ENCODE measurements around the gene STX10. TPM values are rescaled to one million over a fixed set of nuclear protein-coding genes. Genes with fewer than 3 reads are reported as not detected.
A peak's percentile ranks its signal among the peaks of the same experiment; 100 is the strongest.

Gene STX10
- total RNA-seq, 1 donor from 2014 or later, result 66.2 TPM

DNA sequence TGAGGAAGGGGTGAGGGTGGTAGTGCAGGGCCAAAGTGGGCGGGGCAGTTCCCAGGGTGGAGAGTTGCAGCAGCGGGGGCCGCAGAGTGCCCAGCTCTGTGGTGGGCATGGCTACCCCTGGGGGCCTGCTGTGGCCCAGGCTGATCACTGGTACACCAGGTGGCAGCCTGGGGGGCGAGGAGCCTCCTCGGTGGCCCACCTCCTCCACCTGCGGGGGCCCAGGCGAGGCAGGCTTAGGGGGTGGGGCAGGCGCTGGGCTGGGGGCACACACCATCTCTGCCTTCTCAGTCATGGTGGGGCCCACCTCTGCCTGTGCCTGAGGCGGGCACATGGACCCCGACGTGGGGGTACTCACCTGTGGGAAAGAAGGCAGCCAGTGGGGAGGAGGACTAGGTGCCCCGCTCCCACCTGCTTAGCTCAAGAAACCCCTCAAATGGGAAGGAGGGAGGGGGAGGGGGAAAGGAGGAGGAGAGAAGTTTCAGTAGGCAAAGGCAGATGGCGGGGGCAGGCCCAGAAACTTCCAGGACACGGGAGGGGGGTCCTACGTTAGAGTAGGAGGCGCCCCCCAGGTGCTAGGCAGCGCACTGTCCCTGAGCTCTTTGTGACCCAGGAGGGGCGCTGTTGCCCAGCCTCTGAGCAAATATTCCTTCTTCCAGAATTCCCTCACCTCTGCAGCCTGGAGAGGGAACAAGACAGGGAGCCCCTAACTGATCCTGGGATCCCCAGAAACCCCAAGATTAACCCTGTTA, 49.2 kb downstream of the STX10 start:
- Mint-ChIP-seq H3K4me3 (peak overlapping the region; percentile 61), H3K27me3 (peaks cover 16% of the 10 kb centered on the region), H3K36me3 (ENCODE audit: low read depth) (peaks cover 9% of the 10 kb centered on the region), H3K9me3 (no peaks in the 10 kb centered on the region), H3K27ac (no peak overlapping the region), H3K4me1 (peaks cover 45% of the 10 kb centered on the region)
- no peak for DNase-seq
- intact Hi-C loops (cut with micrococcal nuclease), result loop anchor here (1.0 to 5.0 kb wide), 2 partner anchors 31 to 51 kb away; partner anchors contain the start of genes IER2 and STX10

DNA sequence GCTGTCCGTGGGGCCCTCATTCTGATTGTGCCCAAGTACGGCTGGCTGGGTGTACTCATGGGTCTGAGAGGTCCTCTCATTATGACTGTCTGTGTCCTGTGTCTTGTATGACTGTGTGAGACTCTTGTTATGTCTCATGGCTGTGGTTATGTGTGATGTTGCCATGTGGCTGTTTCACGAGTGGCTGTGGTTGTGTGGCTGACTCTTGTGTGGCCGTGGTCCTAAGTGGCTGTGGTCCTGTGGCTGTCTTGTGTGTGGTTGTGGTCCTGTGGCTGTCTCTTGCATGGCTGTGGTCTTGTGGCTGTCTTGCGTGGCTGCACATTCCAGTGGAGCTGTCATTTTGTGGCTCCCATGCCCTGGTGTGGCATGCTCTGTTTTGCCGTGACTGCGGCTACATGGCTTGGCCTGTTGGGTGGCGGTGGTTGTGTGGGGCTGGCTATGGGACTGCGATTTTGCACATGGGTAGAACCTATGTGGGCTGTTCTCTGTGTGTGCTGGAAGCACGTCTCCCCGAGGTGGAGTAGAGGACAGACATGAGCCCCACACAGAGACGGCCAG, 50.1 kb downstream of the STX10 start:
- H3K27ac Mint-ChIP-seq, result peak overlapping the region; percentile 92
- peak overlapping the region; percentile 47 for H3K4me3 Mint-ChIP-seq
- peaks cover 8% of the 10 kb centered on the region for H3K36me3 Mint-ChIP-seq (ENCODE audit: low read depth)
- peaks cover 47% of the 10 kb centered on the region for H3K4me1 Mint-ChIP-seq
- no peaks in the 10 kb centered on the region for H3K9me3 Mint-ChIP-seq
- peaks cover 20% of the 10 kb centered on the region for H3K27me3 Mint-ChIP-seq
- intact Hi-C loops (cut with micrococcal nuclease), result loop anchor here (1.0 to 5.0 kb wide), 2 partner anchors 32 to 52 kb away; partner anchors contain the start of genes IER2 and STX10
- DNase-seq, result peak; percentile 92

DNA sequence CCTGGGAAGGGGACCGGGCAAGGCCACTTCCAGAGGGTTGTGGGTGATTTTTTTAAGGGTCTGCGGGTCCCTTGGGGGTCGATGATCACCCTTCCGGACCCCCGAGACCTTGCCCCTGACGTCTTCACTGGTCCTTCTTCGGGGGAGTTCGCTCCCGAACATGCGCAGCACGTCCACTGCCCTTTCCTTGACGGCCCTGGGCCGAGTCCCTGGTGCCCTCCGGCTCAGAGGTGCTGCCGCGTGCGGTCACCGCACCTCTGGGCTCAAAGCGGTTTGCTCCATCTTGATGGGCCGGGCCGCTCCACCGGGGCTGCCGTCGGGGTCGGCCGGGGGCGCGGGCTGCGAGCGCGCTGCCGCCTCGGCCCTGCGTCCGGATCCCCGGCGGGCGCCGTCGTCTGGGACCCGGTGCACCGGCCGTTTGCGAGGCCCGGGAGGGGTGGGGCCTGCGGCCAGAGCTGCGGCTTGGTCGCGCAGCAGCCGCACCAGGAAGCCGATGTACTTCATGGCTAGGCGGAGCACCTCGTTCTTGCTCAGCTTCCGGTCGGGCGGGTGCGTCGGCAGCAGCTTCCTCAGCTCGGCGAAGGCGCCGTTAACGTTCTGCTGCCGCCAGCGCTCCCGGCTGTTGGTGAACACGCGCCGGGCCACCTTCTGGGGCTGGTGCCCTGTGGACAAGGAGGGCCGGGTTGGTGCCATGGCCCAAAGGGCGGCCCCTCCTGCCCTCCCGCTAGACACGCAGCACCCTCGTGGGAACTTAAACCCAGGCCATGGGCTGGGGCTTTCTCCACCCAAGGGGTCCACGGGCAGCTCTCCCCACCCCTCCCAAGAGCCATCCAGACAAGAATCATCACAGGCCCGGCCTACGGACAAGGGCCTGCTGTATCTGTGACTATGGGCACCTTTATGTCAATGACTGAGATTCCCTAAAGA, 50.8 kb downstream of the STX10 start:
- H3K36me3 Mint-ChIP-seq (ENCODE audit: low read depth), result peaks cover 5% of the 10 kb centered on the region
- peaks cover 24% of the 10 kb centered on the region for H3K27me3 Mint-ChIP-seq
- H3K27ac Mint-ChIP-seq, result peak overlapping the region; percentile 92
- no peaks in the 10 kb centered on the region for H3K9me3 Mint-ChIP-seq
- intact Hi-C loops (cut with micrococcal nuclease), result loop anchor here (1.0 to 5.0 kb wide), 2 partner anchors 87 to 262 kb away; partner anchors contain the start of gene MAST1
- peak; percentile 94 for DNase-seq
- H3K4me1 Mint-ChIP-seq, result peaks cover 47% of the 10 kb centered on the region
- peak overlapping the region; percentile 80 for H3K4me3 Mint-ChIP-seq

DNA sequence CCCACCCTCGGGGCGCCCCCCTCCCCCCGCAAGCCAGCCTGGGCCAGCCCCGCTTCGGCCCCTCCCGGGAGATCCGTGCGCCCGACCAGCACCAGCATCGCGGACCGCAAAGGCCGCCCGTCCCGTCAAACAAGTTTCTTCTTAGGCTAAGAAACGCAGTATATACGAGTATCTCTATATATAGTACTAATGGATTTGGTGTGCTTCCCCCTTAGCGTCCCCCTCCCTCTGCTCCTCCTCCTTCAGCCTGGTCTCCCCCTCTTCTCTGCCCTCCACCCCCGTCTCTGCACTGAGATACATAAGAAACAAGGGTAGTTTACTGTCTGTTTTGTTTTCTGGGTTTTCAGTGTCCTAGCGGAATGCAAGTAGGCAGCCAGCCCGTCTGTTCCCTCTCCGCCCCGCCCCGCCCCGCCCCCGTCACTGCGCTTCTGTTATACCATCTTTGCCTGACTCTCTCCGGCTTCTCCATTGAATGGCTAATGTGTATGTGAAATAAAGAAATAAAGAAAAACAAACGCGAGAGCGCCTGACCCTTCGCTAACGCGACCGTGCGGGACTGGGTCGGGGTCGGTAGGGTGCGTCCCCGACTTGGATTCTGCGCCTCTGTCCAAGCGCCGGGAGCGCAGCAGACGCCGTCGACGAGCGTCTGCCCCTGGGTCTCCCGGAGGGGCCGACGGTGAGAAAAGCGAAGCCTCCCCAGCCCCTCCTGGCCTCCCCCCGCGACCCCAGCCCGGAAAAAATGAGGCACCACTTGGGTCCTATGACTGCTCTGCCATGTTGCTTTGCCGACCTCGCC, 51.7 kb downstream of the STX10 start:
- H3K36me3 Mint-ChIP-seq (ENCODE audit: low read depth), result peaks cover 5% of the 10 kb centered on the region
- H3K4me1 Mint-ChIP-seq, result peaks cover 51% of the 10 kb centered on the region
- no peaks in the 10 kb centered on the region for H3K9me3 Mint-ChIP-seq
- DNase-seq, result peak; percentile 76
- H3K27ac Mint-ChIP-seq, result peak overlapping the region; percentile 78
- intact Hi-C loops (cut with micrococcal nuclease), result loop anchor here (1.0 to 5.0 kb wide), 2 partner anchors 86 to 261 kb away; partner anchors contain the start of gene MAST1
- peaks cover 28% of the 10 kb centered on the region for H3K27me3 Mint-ChIP-seq
- peak overlapping the region; percentile 80 for H3K4me3 Mint-ChIP-seq

DNA sequence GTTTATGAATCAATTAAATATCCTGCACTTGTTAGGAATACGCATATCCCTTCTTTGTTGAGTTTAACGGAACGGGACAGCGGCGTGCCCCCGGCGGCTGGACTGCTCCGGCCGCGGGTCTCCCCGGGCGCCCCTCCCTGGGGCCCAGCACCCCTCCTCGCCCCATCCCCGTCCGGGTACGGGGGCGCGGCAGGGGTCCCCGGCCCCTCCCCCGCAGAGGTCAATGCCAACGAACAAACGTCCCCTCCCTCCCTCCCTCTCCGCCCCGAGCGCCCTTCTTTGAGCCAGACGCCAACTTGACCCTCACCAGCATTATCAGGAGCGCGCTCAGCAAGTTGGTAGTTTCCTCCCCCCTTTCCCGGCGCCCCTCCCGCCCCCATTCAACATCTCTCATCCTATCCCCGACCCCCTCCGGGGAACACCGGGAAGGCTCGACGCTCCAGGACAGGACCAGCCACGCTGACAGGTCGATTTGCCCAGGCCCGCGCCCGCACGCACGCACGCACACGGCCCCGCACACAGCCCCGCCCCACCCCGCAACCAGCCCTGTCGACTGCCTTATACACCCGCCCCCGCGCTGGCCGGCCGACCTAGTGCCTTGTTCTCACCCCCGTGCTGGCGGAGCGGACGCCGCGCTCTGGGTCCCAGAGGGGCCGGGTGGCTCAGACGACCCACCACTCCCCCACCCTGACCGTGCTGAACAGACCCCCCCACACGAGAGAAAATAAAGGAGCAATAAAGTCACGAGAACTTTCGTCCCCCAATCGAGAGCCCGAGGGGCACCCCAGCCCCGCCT, 52.5 kb downstream of the STX10 start:
- Mint-ChIP-seq H3K36me3 (ENCODE audit: low read depth) (peaks cover 5% of the 10 kb centered on the region), H3K4me3 (peak overlapping the region; percentile 80), H3K27ac (peak overlapping the region; percentile 83), H3K27me3 (peaks cover 28% of the 10 kb centered on the region), H3K9me3 (no peaks in the 10 kb centered on the region), H3K4me1 (peaks cover 46% of the 10 kb centered on the region)
- intact Hi-C loops (cut with micrococcal nuclease), result loop anchor here (5.0 kb wide), 1 partner anchor 260 kb away; the partner anchor contains the start of gene MAST1
- peak; percentile 74 for DNase-seq

DNA sequence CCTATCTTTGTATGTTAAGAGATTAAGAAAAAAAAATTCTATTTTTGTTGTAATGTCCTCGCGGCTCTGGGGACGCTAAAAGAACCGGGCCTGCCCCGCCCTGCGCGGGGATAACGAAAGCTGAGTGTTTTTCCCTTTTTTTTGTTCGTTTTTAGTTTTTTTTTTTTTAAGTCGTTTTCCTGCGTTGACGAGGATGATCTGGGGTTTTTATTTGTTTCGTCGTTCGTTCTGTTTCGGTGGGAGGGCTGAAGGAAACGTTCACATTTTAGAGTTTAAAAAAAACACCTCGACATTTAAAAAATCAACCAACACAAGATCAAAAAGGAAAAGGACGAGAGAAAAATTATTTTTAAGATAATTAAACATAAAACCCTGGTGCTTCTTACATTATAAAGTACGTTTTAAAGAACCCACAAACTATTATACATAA, 53.1 kb downstream of the STX10 start:
- H3K4me1 Mint-ChIP-seq, result peaks cover 44% of the 10 kb centered on the region
- H3K4me3 Mint-ChIP-seq, result peak overlapping the region; percentile 79
- H3K27ac Mint-ChIP-seq, result peak overlapping the region; percentile 70
- peaks cover 5% of the 10 kb centered on the region for H3K36me3 Mint-ChIP-seq (ENCODE audit: low read depth)
- H3K27me3 Mint-ChIP-seq, result peaks cover 28% of the 10 kb centered on the region
- intact Hi-C loops (cut with micrococcal nuclease), result loop anchor here (5.0 kb wide), 1 partner anchor 260 kb away; the partner anchor contains the start of gene MAST1
- no peaks in the 10 kb centered on the region for H3K9me3 Mint-ChIP-seq
- DNase-seq, result peak; percentile 71

DNA sequence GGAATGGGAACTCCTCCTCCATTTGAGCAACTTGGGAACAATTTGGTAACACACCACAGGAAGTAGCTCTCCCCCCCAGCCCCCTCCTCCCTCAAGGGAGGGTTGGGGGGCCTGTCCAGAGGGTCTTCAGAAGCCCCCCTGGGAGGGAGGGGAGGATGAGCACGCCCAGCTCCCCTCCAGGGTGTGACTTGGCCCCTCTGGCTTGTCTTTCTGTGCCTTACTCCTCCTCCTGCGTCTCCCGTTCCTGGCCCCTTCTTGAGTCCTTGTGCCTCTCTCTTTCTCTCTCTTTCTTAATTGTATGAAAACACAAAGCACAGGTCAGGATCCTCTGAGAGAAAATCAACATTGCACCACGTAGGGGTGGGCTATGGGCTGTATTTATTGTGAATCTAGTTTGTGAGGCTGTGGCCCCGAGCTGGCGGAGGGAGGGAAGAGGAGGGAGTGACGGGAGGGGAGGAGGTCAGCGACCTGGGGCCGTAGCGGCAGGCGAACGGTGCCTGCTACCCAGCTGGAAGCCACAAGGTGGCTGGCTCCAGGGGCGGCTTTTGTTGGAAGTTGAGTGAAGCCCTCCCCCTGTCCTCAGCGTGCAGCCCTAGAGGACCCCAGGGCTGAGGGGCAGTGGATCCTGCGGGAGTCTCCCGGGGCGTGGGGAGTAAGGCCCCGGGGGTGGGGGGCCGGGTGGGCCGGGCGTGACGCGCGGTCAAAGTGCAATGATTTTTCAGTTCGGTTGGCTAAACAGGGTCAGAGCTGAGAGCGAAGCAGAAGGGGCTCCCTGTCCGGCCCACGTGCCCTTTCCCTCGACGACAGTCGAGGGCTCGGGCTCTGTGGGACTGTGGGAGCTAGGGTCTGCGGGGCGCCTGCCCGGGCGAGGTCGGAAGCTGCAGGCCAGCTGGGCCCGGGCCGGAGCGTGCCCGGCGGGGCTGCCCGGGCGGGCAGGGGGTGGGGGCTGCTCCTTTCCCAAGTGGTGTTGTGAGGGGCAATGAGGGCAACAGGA, 53.9 kb downstream of the STX10 start:
- H3K36me3 Mint-ChIP-seq (ENCODE audit: low read depth), result peaks cover 5% of the 10 kb centered on the region
- H3K4me1 Mint-ChIP-seq, result peaks cover 38% of the 10 kb centered on the region
- peak overlapping the region; percentile 76 for H3K4me3 Mint-ChIP-seq

DNA sequence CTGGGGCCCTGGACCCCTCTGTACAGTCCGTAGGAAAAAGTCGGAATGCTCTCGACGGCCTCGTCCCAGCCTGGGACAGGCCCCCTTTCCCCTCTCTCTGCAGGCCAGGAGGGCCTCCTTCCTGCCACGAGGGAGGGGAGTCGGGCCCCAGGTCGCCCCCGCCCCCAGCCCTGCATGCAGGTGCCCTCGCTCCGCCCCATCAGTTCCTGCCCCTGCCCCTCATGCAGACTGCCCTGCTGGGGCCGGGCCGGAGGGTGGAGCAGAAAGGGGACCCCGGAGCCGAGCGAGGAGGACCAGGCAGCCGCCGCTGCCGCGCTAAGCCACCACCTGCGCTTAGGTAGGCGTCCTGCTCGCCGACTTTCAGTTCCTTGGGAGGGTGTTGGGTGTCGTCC, 54.8 kb downstream of the STX10 start:
- intact Hi-C loops (cut with micrococcal nuclease), result loop anchor here (5.0 kb wide), 1 partner anchor 258 kb away; the partner anchor contains the start of gene MAST1
- Mint-ChIP-seq H3K9me3 (no peaks in the 10 kb centered on the region), H3K36me3 (ENCODE audit: low read depth) (peaks cover 5% of the 10 kb centered on the region), H3K27ac (no peak overlapping the region), H3K4me1 (peaks cover 36% of the 10 kb centered on the region), H3K4me3 (no peak overlapping the region), H3K27me3 (peaks cover 26% of the 10 kb centered on the region)
- peak; percentile 71 for DNase-seq

More for the DNA sequence above, 53.9 kb downstream of the STX10 start:
- DNase-seq, result no peak
- Mint-ChIP-seq H3K27me3 (peaks cover 26% of the 10 kb centered on the region), H3K9me3 (no peaks in the 10 kb centered on the region), H3K27ac (peak overlapping the region; percentile 49)
- intact Hi-C loops (cut with micrococcal nuclease), result loop anchor here (5.0 kb wide), 1 partner anchor 259 kb away; the partner anchor contains the start of gene MAST1

DNA sequence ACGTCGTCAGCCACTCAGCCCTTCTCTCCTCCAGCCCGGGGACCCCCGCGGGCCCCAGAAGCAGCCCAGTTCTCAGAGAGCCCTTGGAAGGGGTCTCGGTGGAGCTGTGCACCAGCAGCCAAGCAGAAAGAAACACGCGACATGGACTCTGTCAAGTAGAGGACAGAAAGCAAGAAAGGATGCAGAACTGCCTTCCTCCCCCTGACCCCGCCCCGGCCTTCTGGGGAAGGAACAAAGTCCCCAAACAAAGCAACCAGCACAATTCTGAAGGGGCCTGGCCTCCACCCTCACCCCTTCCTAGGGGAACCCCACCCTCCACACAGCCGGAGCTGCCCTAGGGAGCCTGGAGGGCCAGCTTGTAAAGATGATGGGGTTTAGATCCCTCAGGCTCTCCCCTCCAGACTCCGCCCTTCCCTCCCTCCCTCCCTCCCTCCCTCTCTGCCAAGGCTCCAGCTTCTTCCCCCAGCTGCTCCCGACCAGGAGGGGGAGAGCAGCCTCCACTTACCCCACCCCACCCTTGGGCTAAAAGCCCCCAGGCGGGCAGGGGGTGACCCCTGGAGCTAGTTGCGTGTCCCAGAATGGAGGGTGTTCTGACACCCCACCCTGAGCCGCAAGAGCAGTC, 55.3 kb downstream of the STX10 start:
- peaks cover under 1% of the 10 kb centered on the region for H3K36me3 Mint-ChIP-seq (ENCODE audit: low read depth)
- H3K4me1 Mint-ChIP-seq, result peaks cover 31% of the 10 kb centered on the region
- H3K9me3 Mint-ChIP-seq, result no peaks in the 10 kb centered on the region
- peaks cover 26% of the 10 kb centered on the region for H3K27me3 Mint-ChIP-seq
- intact Hi-C loops (cut with micrococcal nuclease), result loop anchor here (5.0 kb wide), 1 partner anchor 258 kb away; the partner anchor contains the start of gene MAST1
- peak overlapping the region; percentile 23 for H3K4me3 Mint-ChIP-seq
- DNase-seq, result peak; percentile 74
- H3K27ac Mint-ChIP-seq, result no peak overlapping the region

DNA sequence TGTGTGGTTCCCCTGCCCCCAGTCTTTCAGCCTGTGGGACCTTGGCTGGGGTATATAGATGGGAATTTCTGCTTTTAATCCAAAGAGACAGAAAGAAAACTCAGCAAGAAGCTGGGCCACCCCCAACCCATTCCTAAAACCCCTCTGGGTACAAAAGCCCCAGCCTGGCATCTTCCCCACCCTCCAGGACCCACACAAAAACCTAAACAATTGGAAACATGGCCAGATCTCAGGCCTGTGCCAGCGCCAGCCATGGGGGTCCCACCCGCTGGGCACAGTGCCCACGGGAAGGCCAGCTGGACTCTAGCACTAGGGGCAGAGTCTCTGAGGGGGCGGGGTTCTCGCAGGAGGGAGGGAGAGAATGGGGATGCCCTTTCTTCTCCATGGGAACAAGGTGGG, 56.1 kb downstream of the STX10 start:
- Mint-ChIP-seq H3K4me3 (no peak overlapping the region), H3K9me3 (no peaks in the 10 kb centered on the region), H3K36me3 (ENCODE audit: low read depth) (no peaks in the 10 kb centered on the region), H3K4me1 (peaks cover 26% of the 10 kb centered on the region), H3K27me3 (peaks cover 26% of the 10 kb centered on the region), H3K27ac (no peak overlapping the region)
- intact Hi-C loops (cut with micrococcal nuclease), result no loop called here
- no peak for DNase-seq

All from activated CD4-positive, alpha-beta T cell treated with anti-CD3 and anti-CD28 coated beads, Interleukin-2, amount 10 ng/mL, durations not matched to agents 24 days and 14 days (primary cell).